WTC11 (cell line): ENCODE results near the gene ZNF827. TPM values are rescaled to one million over a fixed set of nuclear protein-coding genes. Genes with fewer than 3 reads are reported as not detected.

ENCODE experiments used
- ATAC-seq: fragments of 200-7000 bp; cut with Tn5 transposase; 2 replicates; pipeline ENCODE4 v1.10.0; 2021; ENCODE audit warnings: mild to moderate bottlenecking, moderate library complexity
- CTCF ChIA-PET: fragments of 300-600 bp; sonication (Branson Sonifier 250); formaldehyde crosslinking; loops from one replicate; lab custom pipeline; 2021; ENCODE audit warnings: antibody characterized with exemption; lab: Charles Lee
- POLR2A ChIA-PET: fragments of 350-600 bp; sonication (Branson Sonifier 250); formaldehyde crosslinking; loops from one replicate; lab custom pipeline; 2021; ENCODE audit warnings: antibody characterized with exemption; lab: Charles Lee
- DNase-seq: peaks from one replicate; pipeline ENCODE4 v3.0.0; 2021; ENCODE audit warnings: low spot score
- H3K27ac Mint-ChIP-seq: 2 replicates; pipeline ENCODE4 v1.8.0; 2021; ENCODE audit warnings: mixed read lengths
- H3K27me3 Mint-ChIP-seq: 2 replicates; pipeline ENCODE4 v1.8.0; 2021; ENCODE audit warnings: low read depth, mild to moderate bottlenecking, moderate library complexity, mixed read lengths
- H3K36me3 Mint-ChIP-seq: 2 replicates; pipeline ENCODE4 v1.8.0; 2021; ENCODE audit warnings: mixed read lengths
- H3K4me1 Mint-ChIP-seq: 2 replicates; pipeline ENCODE4 v1.8.0; 2022; ENCODE audit warnings: mixed read lengths
- H3K4me3 Mint-ChIP-seq: 2 replicates; pipeline ENCODE4 v1.8.0; 2021; ENCODE audit warnings: mild to moderate bottlenecking, moderate library complexity, mixed read lengths
- H3K9me3 Mint-ChIP-seq: 2 replicates; pipeline ENCODE4 v1.8.0; 2021; ENCODE audit warnings: mixed read lengths
- ATF1 ChIP-seq: sonication (generic); formaldehyde crosslinking; IDR thresholded peaks from 2 replicates; pipeline ENCODE4 v1.8.1; 2023; ENCODE audit warnings: mild to moderate bottlenecking, moderate library complexity, missing genetic modification reagents
- CBFB ChIP-seq: sonication (generic); formaldehyde crosslinking; IDR thresholded peaks from 2 replicates; pipeline ENCODE4 v1.8.1; 2022; ENCODE audit warnings: mild to moderate bottlenecking, low read depth, missing genetic modification reagents
- FOXJ3 ChIP-seq: sonication (generic); formaldehyde crosslinking; IDR thresholded peaks from 2 replicates; pipeline ENCODE4 v1.9.0; 2021; ENCODE audit warnings: missing genetic modification reagents, mild to moderate bottlenecking, borderline replicate concordance
- FOXK1 ChIP-seq: sonication (generic); formaldehyde crosslinking; IDR thresholded peaks from 2 replicates; pipeline ENCODE4 v1.8.0; 2022; ENCODE audit warnings: mild to moderate bottlenecking, moderate library complexity, missing genetic modification reagents
- JUN ChIP-seq: sonication (generic); formaldehyde crosslinking; IDR thresholded peaks from 2 replicates; pipeline ENCODE4 v1.8.0; 2023; ENCODE audit warnings: mild to moderate bottlenecking, missing genetic modification reagents
- MYBL2 ChIP-seq: sonication (generic); formaldehyde crosslinking; IDR thresholded peaks from 2 replicates; pipeline ENCODE4 v1.8.1; 2023; ENCODE audit warnings: mild to moderate bottlenecking, moderate library complexity, missing genetic modification reagents
- PRRX2 ChIP-seq: fragments of 250-450 bp; sonication (Bioruptor Pico); IDR thresholded peaks from 2 replicates; pipeline ENCODE4 v1.8.0; 2021; ENCODE audit warnings: mild to moderate bottlenecking
- RORB ChIP-seq: fragments of 250-450 bp; sonication (Bioruptor Pico); IDR thresholded peaks from 2 replicates; pipeline ENCODE4 v1.9.0; 2021; ENCODE audit warnings: mild to moderate bottlenecking
- SP1 ChIP-seq: sonication (generic); formaldehyde crosslinking; conservative IDR thresholded peaks from 2 replicates; pipeline ENCODE4 v1.8.1; 2022; ENCODE audit warnings: missing genetic modification reagents
- TCF7 ChIP-seq: sonication (generic); formaldehyde crosslinking; IDR thresholded peaks from 2 replicates; pipeline ENCODE4 v1.8.0; 2022; ENCODE audit warnings: mild to moderate bottlenecking, low read depth, missing genetic modification reagents, moderate library complexity
- ZBTB21 ChIP-seq: sonication (generic); formaldehyde crosslinking; IDR thresholded peaks from 2 replicates; pipeline ENCODE4 v1.8.1; 2023; ENCODE audit warnings: mild to moderate bottlenecking, missing genetic modification reagents, borderline replicate concordance
- ZNF219 ChIP-seq: sonication (generic); formaldehyde crosslinking; IDR thresholded peaks from 2 replicates; pipeline ENCODE4 v1.8.0; 2023; ENCODE audit warnings: missing genetic modification reagents, mild to moderate bottlenecking, borderline replicate concordance
- ZNF396 ChIP-seq: fragments of 250-450 bp; sonication (Bioruptor Pico); IDR thresholded peaks from 2 replicates; pipeline ENCODE4 v1.8.0; 2021; ENCODE audit warnings: mild to moderate bottlenecking, moderate library complexity, borderline replicate concordance
- ZNF416 ChIP-seq: fragments of 250-450 bp; sonication (Bioruptor Pico); IDR thresholded peaks from 2 replicates; pipeline ENCODE4 v1.9.0; 2021; ENCODE audit warnings: mild to moderate bottlenecking, inconsistent platforms
- total RNA-seq: library from RNA; stranded (reverse); gene quantifications from 3 replicates; pipeline ENCODE4 v1.2.3, GENCODE V29; 2021
- TF ChIP-seq, protein P1 (sequence below): fragments of 200-600 bp; IDR thresholded peaks from 2 replicates; pipeline ENCODE4 v1.8.0; 2022; ENCODE audit warnings: antibody characterized with exemption
- TF ChIP-seq, protein P2 (sequence below): fragments of 250-450 bp; sonication (Bioruptor Pico); IDR thresholded peaks from 2 replicates; pipeline ENCODE4 v1.9.0; 2021; ENCODE audit warnings: mild to moderate bottlenecking
- TF ChIP-seq, protein P3 (sequence below): fragments of 250-450 bp; sonication (Bioruptor Pico); IDR thresholded peaks from 2 replicates; pipeline ENCODE4 v1.9.0; 2021; ENCODE audit warnings: mild to moderate bottlenecking, borderline replicate concordance
- TF ChIP-seq, protein P4 (sequence below): sonication (generic); formaldehyde crosslinking; IDR thresholded peaks from 2 replicates; pipeline ENCODE4 v1.8.0; 2022; ENCODE audit warnings: mild to moderate bottlenecking, missing genetic modification reagents

ZNF827 gene
- total RNA-seq, 1 experiment from 2014 or later, result 25.6 TPM

DNA sequence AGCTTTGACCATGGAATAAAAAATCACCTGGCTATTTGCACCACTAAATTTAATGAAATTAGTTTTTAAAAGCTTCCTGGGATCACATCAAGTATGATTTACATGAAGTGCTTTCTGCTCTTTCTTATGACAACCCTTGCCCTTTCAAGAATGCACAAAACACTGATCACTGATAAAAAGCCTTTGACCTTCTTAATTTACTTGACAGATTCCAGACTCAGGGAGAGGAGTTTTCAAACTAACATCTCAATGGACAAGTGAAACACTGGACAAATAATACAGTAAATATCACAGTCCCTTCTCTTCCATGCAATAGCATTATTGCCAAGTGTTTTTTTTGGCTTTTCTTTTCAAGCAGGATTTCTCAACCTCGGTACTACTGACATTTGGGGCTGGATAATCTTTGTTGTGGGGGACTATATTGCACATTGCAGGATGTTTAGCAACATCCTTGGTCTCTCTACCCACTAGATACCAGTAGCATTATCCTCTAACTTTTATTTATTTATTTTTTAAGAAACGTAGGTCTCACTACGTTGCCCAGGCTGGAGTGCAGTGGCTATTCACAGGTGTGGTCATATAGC lies 86.3 kb downstream of the ZNF827 start (continued):
- no peak for TF ChIP-seq FOXK1 (CRISPR knock-in tag)
- TF ChIP-seq ZBTB21 (CRISPR knock-in tag), result no peak

DNA sequence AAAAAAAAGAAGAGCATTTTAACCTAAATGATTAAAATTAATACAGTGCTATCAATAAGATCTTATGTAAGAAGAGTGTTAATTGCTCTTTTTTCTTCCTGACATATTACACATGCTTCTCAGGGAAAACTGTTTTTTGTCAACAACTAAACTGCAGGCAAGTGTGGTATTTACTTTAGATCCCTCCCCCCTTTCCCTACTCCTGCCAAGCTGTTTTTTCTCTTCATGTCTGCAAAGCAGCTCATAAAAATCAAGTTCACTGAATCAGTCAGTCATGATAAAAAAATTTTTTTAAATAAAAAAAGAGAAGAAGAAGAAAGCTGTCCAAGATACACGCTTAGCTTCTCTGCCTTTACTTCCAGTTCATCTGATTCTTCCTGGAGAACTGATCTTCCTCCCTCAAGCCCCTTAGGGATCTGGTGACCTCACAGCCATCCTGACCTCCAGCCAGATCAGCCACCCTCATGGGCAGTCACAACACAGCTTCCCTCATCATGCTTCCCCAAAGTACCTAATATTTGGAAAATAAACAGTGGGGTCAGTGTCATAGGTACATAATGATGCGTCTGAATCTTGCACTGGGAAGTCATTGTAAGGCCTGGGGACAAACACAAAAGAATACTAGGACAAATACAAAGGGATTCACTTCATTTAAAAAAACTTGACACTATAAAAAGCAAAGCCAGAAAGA lies 87.0 kb downstream of the ZNF827 start:
- Mint-ChIP-seq H3K36me3 (peaks cover 32% of the 10 kb centered on the region), H3K9me3 (no peaks in the 10 kb centered on the region), H3K4me1 (peaks cover 19% of the 10 kb centered on the region), H3K27ac (peak overlapping the region; percentile 91), H3K27me3 (no peaks in the 10 kb centered on the region), H3K4me3 (no peak overlapping the region)
- ATAC-seq (peak; percentile 25; the same call in 1 of the 2 replicates), DNase-seq (no peak)
- TF ChIP-seq, protein P1, sequence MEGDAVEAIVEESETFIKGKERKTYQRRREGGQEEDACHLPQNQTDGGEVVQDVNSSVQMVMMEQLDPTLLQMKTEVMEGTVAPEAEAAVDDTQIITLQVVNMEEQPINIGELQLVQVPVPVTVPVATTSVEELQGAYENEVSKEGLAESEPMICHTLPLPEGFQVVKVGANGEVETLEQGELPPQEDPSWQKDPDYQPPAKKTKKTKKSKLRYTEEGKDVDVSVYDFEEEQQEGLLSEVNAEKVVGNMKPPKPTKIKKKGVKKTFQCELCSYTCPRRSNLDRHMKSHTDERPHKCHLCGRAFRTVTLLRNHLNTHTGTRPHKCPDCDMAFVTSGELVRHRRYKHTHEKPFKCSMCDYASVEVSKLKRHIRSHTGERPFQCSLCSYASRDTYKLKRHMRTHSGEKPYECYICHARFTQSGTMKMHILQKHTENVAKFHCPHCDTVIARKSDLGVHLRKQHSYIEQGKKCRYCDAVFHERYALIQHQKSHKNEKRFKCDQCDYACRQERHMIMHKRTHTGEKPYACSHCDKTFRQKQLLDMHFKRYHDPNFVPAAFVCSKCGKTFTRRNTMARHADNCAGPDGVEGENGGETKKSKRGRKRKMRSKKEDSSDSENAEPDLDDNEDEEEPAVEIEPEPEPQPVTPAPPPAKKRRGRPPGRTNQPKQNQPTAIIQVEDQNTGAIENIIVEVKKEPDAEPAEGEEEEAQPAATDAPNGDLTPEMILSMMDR, result no peak
- TF ChIP-seq, protein P2, sequence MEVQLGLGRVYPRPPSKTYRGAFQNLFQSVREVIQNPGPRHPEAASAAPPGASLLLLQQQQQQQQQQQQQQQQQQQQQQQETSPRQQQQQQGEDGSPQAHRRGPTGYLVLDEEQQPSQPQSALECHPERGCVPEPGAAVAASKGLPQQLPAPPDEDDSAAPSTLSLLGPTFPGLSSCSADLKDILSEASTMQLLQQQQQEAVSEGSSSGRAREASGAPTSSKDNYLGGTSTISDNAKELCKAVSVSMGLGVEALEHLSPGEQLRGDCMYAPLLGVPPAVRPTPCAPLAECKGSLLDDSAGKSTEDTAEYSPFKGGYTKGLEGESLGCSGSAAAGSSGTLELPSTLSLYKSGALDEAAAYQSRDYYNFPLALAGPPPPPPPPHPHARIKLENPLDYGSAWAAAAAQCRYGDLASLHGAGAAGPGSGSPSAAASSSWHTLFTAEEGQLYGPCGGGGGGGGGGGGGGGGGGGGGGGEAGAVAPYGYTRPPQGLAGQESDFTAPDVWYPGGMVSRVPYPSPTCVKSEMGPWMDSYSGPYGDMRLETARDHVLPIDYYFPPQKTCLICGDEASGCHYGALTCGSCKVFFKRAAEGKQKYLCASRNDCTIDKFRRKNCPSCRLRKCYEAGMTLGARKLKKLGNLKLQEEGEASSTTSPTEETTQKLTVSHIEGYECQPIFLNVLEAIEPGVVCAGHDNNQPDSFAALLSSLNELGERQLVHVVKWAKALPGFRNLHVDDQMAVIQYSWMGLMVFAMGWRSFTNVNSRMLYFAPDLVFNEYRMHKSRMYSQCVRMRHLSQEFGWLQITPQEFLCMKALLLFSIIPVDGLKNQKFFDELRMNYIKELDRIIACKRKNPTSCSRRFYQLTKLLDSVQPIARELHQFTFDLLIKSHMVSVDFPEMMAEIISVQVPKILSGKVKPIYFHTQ (CRISPR knock-in tag), result no peak
- TF ChIP-seq RORB (CRISPR knock-in tag) (no peak), FOXJ3 (CRISPR knock-in tag) (no peak), PRRX2 (CRISPR knock-in tag) (no peak), MYBL2 (CRISPR knock-in tag) (no peak)
- TF ChIP-seq, protein P3, sequence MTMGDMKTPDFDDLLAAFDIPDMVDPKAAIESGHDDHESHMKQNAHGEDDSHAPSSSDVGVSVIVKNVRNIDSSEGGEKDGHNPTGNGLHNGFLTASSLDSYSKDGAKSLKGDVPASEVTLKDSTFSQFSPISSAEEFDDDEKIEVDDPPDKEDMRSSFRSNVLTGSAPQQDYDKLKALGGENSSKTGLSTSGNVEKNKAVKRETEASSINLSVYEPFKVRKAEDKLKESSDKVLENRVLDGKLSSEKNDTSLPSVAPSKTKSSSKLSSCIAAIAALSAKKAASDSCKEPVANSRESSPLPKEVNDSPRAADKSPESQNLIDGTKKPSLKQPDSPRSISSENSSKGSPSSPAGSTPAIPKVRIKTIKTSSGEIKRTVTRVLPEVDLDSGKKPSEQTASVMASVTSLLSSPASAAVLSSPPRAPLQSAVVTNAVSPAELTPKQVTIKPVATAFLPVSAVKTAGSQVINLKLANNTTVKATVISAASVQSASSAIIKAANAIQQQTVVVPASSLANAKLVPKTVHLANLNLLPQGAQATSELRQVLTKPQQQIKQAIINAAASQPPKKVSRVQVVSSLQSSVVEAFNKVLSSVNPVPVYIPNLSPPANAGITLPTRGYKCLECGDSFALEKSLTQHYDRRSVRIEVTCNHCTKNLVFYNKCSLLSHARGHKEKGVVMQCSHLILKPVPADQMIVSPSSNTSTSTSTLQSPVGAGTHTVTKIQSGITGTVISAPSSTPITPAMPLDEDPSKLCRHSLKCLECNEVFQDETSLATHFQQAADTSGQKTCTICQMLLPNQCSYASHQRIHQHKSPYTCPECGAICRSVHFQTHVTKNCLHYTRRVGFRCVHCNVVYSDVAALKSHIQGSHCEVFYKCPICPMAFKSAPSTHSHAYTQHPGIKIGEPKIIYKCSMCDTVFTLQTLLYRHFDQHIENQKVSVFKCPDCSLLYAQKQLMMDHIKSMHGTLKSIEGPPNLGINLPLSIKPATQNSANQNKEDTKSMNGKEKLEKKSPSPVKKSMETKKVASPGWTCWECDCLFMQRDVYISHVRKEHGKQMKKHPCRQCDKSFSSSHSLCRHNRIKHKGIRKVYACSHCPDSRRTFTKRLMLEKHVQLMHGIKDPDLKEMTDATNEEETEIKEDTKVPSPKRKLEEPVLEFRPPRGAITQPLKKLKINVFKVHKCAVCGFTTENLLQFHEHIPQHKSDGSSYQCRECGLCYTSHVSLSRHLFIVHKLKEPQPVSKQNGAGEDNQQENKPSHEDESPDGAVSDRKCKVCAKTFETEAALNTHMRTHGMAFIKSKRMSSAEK, result no peak
- CTCF ChIA-PET, result interaction anchor here (1.4 to 1.5 kb wide), 3 partner anchors 13 to 37 kb away, joined by 3 to 4 read pairs (median 3); no protein-coding TSS in a partner anchor
- POLR2A ChIA-PET, result no interaction called here

DNA sequence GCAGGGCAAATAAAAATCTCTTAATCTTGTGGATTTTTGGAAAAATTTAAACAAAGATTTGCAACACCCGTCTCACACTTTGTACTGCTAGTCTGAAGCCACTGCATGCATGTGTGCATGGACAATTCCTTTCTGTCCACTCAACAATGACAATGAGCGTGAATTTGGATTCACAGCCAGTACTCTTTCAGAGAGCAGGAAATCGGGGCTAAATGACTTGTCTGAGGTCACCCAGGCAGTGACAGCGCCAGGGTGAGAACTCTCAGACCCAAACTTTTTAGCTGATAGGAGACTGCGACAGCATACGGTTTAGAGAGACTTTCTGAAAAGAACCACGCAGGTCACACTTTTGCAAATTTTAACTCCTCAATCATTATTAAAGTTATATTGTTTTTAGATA lies 90.9 kb downstream of the ZNF827 start:
- no peaks in the 10 kb centered on the region for H3K27me3 Mint-ChIP-seq
- ATAC-seq, result no peak
- H3K4me3 Mint-ChIP-seq, result no peak overlapping the region
- no peaks in the 10 kb centered on the region for H3K9me3 Mint-ChIP-seq
- peaks cover 36% of the 10 kb centered on the region for H3K4me1 Mint-ChIP-seq
- ChIA-PET POLR2A (no interaction called here), CTCF (interaction anchor here (0.7 kb wide), 1 partner anchor 40 kb away, joined by 3 read pairs; no protein-coding TSS in a partner anchor)
- DNase-seq, result no peak
- peaks cover 48% of the 10 kb centered on the region for H3K36me3 Mint-ChIP-seq
- H3K27ac Mint-ChIP-seq, result peak overlapping the region; percentile 82
- no peak for TF ChIP-seq ATF1
- no peak for TF ChIP-seq ZNF416
- no peak for TF ChIP-seq FOXJ3 (CRISPR knock-in tag)
- no peak for TF ChIP-seq CBFB
- TF ChIP-seq ZNF396 (CRISPR knock-in tag), result no peak
- TF ChIP-seq, protein P4, sequence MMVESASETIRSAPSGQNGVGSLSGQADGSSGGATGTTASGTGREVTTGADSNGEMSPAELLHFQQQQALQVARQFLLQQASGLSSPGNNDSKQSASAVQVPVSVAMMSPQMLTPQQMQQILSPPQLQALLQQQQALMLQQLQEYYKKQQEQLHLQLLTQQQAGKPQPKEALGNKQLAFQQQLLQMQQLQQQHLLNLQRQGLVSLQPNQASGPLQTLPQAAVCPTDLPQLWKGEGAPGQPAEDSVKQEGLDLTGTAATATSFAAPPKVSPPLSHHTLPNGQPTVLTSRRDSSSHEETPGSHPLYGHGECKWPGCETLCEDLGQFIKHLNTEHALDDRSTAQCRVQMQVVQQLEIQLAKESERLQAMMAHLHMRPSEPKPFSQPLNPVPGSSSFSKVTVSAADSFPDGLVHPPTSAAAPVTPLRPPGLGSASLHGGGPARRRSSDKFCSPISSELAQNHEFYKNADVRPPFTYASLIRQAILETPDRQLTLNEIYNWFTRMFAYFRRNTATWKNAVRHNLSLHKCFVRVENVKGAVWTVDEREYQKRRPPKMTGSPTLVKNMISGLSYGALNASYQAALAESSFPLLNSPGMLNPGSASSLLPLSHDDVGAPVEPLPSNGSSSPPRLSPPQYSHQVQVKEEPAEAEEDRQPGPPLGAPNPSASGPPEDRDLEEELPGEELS (CRISPR knock-in tag), result no peak
- no peak for TF ChIP-seq JUN (CRISPR knock-in tag)
- no peak for TF ChIP-seq SP1 (CRISPR knock-in tag)
- no peak for TF ChIP-seq TCF7 (CRISPR knock-in tag)
- TF ChIP-seq, protein P2 (CRISPR knock-in tag), result no peak
- TF ChIP-seq ZNF219 (CRISPR knock-in tag), result no peak
